Panc1 (cell line): ENCODE measurements around the gene PLB1. TPM values are rescaled to one million over a fixed set of nuclear protein-coding genes. Genes with fewer than 3 reads are reported as not detected.

Experiments used
- ATAC-seq: fragments of 200-7000 bp; cut with Tn5 transposase; 2 replicates; pipeline ENCODE4 v1.9.1; 2020; ENCODE audit warnings: mild to moderate bottlenecking, moderate library complexity
- BruUV-seq: library from RNA; stranded (reverse); fragments of 400-500 nt; replicated peaks from 2 replicates; lab custom pipeline; 2021; lab: Mats Ljungman, UMichigan
- CTCF ChIA-PET: fragments of 300-600 bp; sonication (Branson Sonifier 250); formaldehyde crosslinking; loops from one replicate; lab custom pipeline; 2022; ENCODE audit warnings: antibody characterized with exemption; lab: Charles Lee
- POLR2A ChIA-PET: fragments of 300-600 bp; sonication (Branson Sonifier 250); formaldehyde crosslinking; loops from one replicate; lab custom pipeline; 2022; ENCODE audit warnings: antibody characterized with exemption; lab: Charles Lee
- DNase-seq: peaks from one replicate; pipeline ENCODE4 v3.0.0-alpha.2; 2010; ENCODE audit warnings: low read depth, low spot score
- H3K27ac ChIP-seq: 2 replicates; pipeline ENCODE4 v1.5.1; 2011; ENCODE audit warnings: mild to moderate bottlenecking, low read length, inconsistent platforms
- H3K27me3 ChIP-seq: fragments of 200-500 bp; sonication (Bioruptor generic); 2 replicates; pipeline ENCODE4 v1.6.0; 2014; ENCODE audit warnings: low read length, inconsistent platforms; ENCODE audit not compliant: control insufficient read depth, insufficient read depth
- H3K36me3 ChIP-seq: fragments of 200-500 bp; sonication (Bioruptor generic); 2 replicates; pipeline ENCODE4 v1.5.1; 2014; ENCODE audit warnings: inconsistent platforms, mild to moderate bottlenecking, low read length, moderate library complexity; ENCODE audit not compliant: control insufficient read depth, insufficient read depth
- H3K4me1 ChIP-seq: 2 replicates; pipeline ENCODE4 v1.5.1; 2011; ENCODE audit warnings: inconsistent platforms, mild to moderate bottlenecking, low read length, moderate library complexity; ENCODE audit not compliant: control insufficient read depth, insufficient read depth
- H3K4me3 ChIP-seq, 2 experiments: 2 replicates each; pipeline ENCODE4 v1.5.1; 2011 to 2012; ENCODE audit warnings: low read depth in 2 of 2, low read length in 2 of 2, mild to moderate bottlenecking in 2 of 2, inconsistent platforms in 1 of 2, moderate library complexity in 1 of 2
- H3K9me3 ChIP-seq: fragments of 200-500 bp; sonication (Bioruptor generic); 2 replicates; pipeline ENCODE4 v1.5.1; 2014; ENCODE audit warnings: low read depth, mild to moderate bottlenecking, inconsistent platforms, low read length, moderate library complexity; ENCODE audit not compliant: control insufficient read depth, insufficient read depth
- CTCF ChIP-seq: fragments of 450-650 bp; IDR thresholded peaks from 2 replicates; pipeline ENCODE4 v1.5.1; 2017; ENCODE audit warnings: mild to moderate bottlenecking
- POLR2AphosphoS5 ChIP-seq: IDR thresholded peaks from 2 replicates; pipeline ENCODE4 v1.6.1; 2012; ENCODE audit warnings: mild to moderate bottlenecking, low read depth, low read length, moderate library complexity
- REST ChIP-seq, 2 experiments: IDR thresholded peaks; 2 replicates each; pipeline ENCODE4 v1.6.1; 2011 to 2012; ENCODE audit warnings: low read depth in 2 of 2, control low read depth in 1 of 2, low read length in 1 of 2, mild to moderate bottlenecking in 1 of 2, moderate library complexity in 1 of 2; ENCODE audit not compliant: insufficient read depth in 1 of 2
- SIN3A ChIP-seq: IDR thresholded peaks from 2 replicates; pipeline ENCODE4 v1.6.1; 2012; ENCODE audit warnings: low read depth, mild to moderate bottlenecking, low read length, moderate library complexity, borderline replicate concordance; ENCODE audit not compliant: insufficient read depth
- TCF7L2 ChIP-seq: IDR thresholded peaks from 2 replicates; pipeline ENCODE4 v1.6.1; 2011; ENCODE audit warnings: mild to moderate bottlenecking, low read depth, low read length, inconsistent platforms
- in situ Hi-C: cut with HindIII; loops from 2 replicates; pipeline ENCODE4 v1.10.0; 2016; ENCODE audit warnings: low sequenced_read_pairs, low pct_unique_long_range_greater_than_20kb
- intact Hi-C: fragments of 100-400 bp; cut with micrococcal nuclease; formaldehyde crosslinking; loops from one replicate; pipeline ENCODE4 v1.10.0; 2022; ENCODE audit not compliant: unreplicated experiment
- total RNA-seq: library from RNA; stranded (reverse); gene quantifications from one replicate; pipeline ENCODE4 v1.2.1, GENCODE V29; 2021; ENCODE audit not compliant: unreplicated experiment

Gene PLB1
- total RNA-seq, 1 experiment from 2014 or later = 0.80 TPM

GRCh38 chr2:28681158-28681571 lies 185.3 kb downstream of the PLB1 start:
- in situ Hi-C loops = no loop called here
- Histone ChIP-seq H3K36me3 (no peaks in the 10 kb centered on the region), H3K9me3 (no peaks in the 10 kb centered on the region), H3K4me3 (no peak overlapping the region), H3K27me3 (no peaks in the 10 kb centered on the region), H3K27ac (no peak overlapping the region), H3K4me1 (peaks cover 13% of the 10 kb centered on the region; the same call in 1 of the 2 replicates)
- TF ChIP-seq REST (IDR thresholded peaks at IDR 0.05; ENCODE audit: insufficient read depth in 1 of 2, low read depth in 2 of 2, low read length in 1 of 2) = no peak
- no peak for TF ChIP-seq POLR2AphosphoS5
- TF ChIP-seq CTCF = no peak
- TF ChIP-seq TCF7L2 = no peak
- TF ChIP-seq SIN3A = no peak
- CTCF ChIA-PET = no interaction called here
- BruUV-seq = no TSS peak
- ATAC-seq (peak; percentile 52), DNase-seq (no peak)
- POLR2A ChIA-PET = no interaction called here
- intact Hi-C loops = no loop called here

GRCh38 chr2:28681606-28682005 lies 185.7 kb downstream of the PLB1 start:
- POLR2A ChIA-PET = no interaction called here
- Histone ChIP-seq H3K36me3 (no peaks in the 10 kb centered on the region), H3K27me3 (no peaks in the 10 kb centered on the region), H3K9me3 (no peaks in the 10 kb centered on the region), H3K27ac (no peak overlapping the region), H3K4me1 (peaks cover 13% of the 10 kb centered on the region; the same call in 1 of the 2 replicates), H3K4me3 (no peak overlapping the region)
- no peak for TF ChIP-seq SIN3A
- TF ChIP-seq REST (IDR thresholded peaks at IDR 0.05; ENCODE audit: insufficient read depth in 1 of 2, low read depth in 2 of 2, low read length in 1 of 2) = no peak
- TF ChIP-seq TCF7L2 = no peak
- TF ChIP-seq CTCF = no peak
- TF ChIP-seq POLR2AphosphoS5 = no peak
- intact Hi-C loops = no loop called here
- ATAC-seq = no peak
- in situ Hi-C loops = no loop called here
- CTCF ChIA-PET = no interaction called here
- DNase-seq = no peak
- BruUV-seq = no TSS peak
